ENCODE measurements around the gene DYNC2I2.

DNA sequence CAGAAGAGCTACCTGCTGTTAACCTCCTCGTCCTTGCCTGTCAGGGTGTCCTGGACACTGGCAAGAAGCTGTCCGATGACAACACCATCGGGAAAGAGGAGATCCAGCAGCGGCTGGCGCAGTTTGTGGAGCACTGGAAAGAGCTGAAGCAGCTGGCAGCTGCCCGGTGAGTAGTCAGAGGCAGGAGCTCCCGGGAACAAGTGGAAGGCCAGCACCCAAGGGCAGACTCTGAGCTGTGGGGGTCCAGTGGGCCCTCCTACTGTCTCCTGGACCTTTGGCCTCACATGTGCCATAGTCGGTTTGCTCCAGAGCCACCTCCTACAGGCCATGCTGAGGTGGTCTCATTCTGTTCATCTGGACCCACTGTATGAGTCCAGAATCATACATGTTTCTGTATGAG, 38.7 kb downstream of the DYNC2I2 start:
- no peak for TF ChIP-seq CTCF (IDR thresholded peaks at IDR 0.05)
- no peak for TF ChIP-seq POLR2A (IDR thresholded peaks at IDR 0.05)

All from esophagus squamous epithelium (tissue), 4 donors.